CD14-positive monocyte (primary cell): Measurements from ENCODE around the gene FRS2. TPM values are rescaled to one million over a fixed set of nuclear protein-coding genes. Genes with fewer than 3 reads are reported as not detected.

ENCODE experiments used
- DNase-seq, 3 donors: peaks; one replicate each; pipeline ENCODE4 v3.0.0-alpha.2; 2011 to 2022
- H2AFZ ChIP-seq: 2 replicates; pipeline ENCODE4 v1.6.0; 2012; ENCODE audit warnings: mild to moderate bottlenecking, low read depth, low read length, inconsistent platforms; ENCODE audit not compliant: insufficient read depth, poor library complexity, severe bottlenecking
- H3K27ac ChIP-seq, 2 donors: 1 replicate in 1 of 2; 2 replicates in 1 of 2; pipeline ENCODE4 v1.5.1; 2012 to 2013; ENCODE audit warnings: low read length in 2 of 2, control low read depth in 1 of 2, inconsistent platforms in 1 of 2, low read depth in 1 of 2, mild to moderate bottlenecking in 1 of 2
- H3K27me3 ChIP-seq, 2 donors: one replicate each; pipeline versions ENCODE4 v1.6.0 to v1.6.1; 2011 to 2013; ENCODE audit warnings: low read length in 2 of 2; ENCODE audit not compliant: control insufficient read depth in 2 of 2, insufficient read depth in 2 of 2
- H3K36me3 ChIP-seq, 2 donors: replicated peaks in 1 of 2; 1 replicate in 1 of 2; 2 replicates in 1 of 2; pipeline versions ENCODE4 v1.5.1 to v1.6.1; 2012 to 2013; ENCODE audit warnings: low read length in 2 of 2, control low read depth in 1 of 2, inconsistent platforms in 1 of 2, mild to moderate bottlenecking in 1 of 2; ENCODE audit not compliant: insufficient read depth in 2 of 2, control insufficient read depth in 1 of 2
- H3K4me1 ChIP-seq, 2 donors: 1 replicate in 1 of 2; 2 replicates in 1 of 2; pipeline versions ENCODE4 v1.5.1 to v1.6.1; 2012 to 2013; ENCODE audit warnings: low read length in 2 of 2, control low read depth in 1 of 2, inconsistent platforms in 1 of 2, mild to moderate bottlenecking in 1 of 2, moderate library complexity in 1 of 2; ENCODE audit not compliant: insufficient read depth in 2 of 2, control insufficient read depth in 1 of 2
- H3K4me2 ChIP-seq: replicated peaks from 2 replicates; pipeline ENCODE3; 2012; ENCODE audit warnings: low read length, moderate library complexity, mild to moderate bottlenecking; ENCODE audit not compliant: poor library complexity, severe bottlenecking; ENCODE audit errors: extremely low read depth
- H3K4me3 ChIP-seq, 3 experiments: fragments of 200-600 bp in 1 of 3; sonication (generic) in 1 of 3; replicated peaks in 1 of 3; 1 replicate in 2 of 3; 2 replicates in 1 of 3; pipeline ENCODE4 v1.5.1; 2011 to 2013; ENCODE audit warnings: low read length in 3 of 3, mild to moderate bottlenecking in 3 of 3, control low read depth in 2 of 3, low read depth in 2 of 3, inconsistent platforms in 1 of 3, moderate library complexity in 1 of 3
- H3K79me2 ChIP-seq: 2 replicates; pipeline ENCODE4 v1.6.0; 2012; ENCODE audit warnings: mild to moderate bottlenecking, control low read depth, inconsistent platforms, low read length, moderate library complexity; ENCODE audit not compliant: insufficient read depth
- H3K9ac ChIP-seq: 2 replicates; pipeline ENCODE4 v1.6.0; 2017; ENCODE audit warnings: low read length, mild to moderate bottlenecking; ENCODE audit not compliant: insufficient read depth, poor library complexity, severe bottlenecking
- H3K9me3 ChIP-seq, 2 donors: replicated peaks in 1 of 2; 1 replicate in 1 of 2; 2 replicates in 1 of 2; pipeline versions ENCODE4 v1.5.1 to v1.6.1; 2012 to 2013; ENCODE audit warnings: low read length in 2 of 2, control low read depth in 1 of 2; ENCODE audit not compliant: control insufficient read depth in 1 of 2, insufficient read depth in 1 of 2
- H4K20me1 ChIP-seq: 2 replicates; pipeline ENCODE4 v1.6.0; 2012; ENCODE audit warnings: mild to moderate bottlenecking, low read length, control low read depth, moderate library complexity; ENCODE audit not compliant: insufficient read depth
- H3K27ac Mint-ChIP-seq, 7 donors: one replicate each; pipeline ENCODE4 v1.8.0; 2020; ENCODE audit warnings: mild to moderate bottlenecking in 7 of 7, mixed read lengths in 7 of 7, moderate library complexity in 6 of 7, inconsistent platforms in 2 of 7
- H3K27me3 Mint-ChIP-seq, 3 donors: one replicate each; pipeline ENCODE4 v1.8.0; 2021 to 2022; ENCODE audit warnings: low read depth in 3 of 3, mild to moderate bottlenecking in 3 of 3, mixed read lengths in 3 of 3, moderate library complexity in 3 of 3, inconsistent platforms in 1 of 3
- H3K36me3 Mint-ChIP-seq, 2 donors: one replicate each; pipeline ENCODE4 v1.8.0; 2020; ENCODE audit warnings: mixed read lengths in 2 of 2, inconsistent platforms in 1 of 2, mild to moderate bottlenecking in 1 of 2
- H3K4me1 Mint-ChIP-seq: one replicate; pipeline ENCODE4 v1.8.0; 2020; ENCODE audit warnings: mild to moderate bottlenecking, mixed read lengths
- H3K4me3 Mint-ChIP-seq, 2 donors: one replicate each; pipeline ENCODE4 v1.8.0; 2020; ENCODE audit warnings: mild to moderate bottlenecking in 2 of 2, mixed read lengths in 2 of 2, moderate library complexity in 1 of 2
- H3K9me3 Mint-ChIP-seq, 7 donors: one replicate each; pipeline ENCODE4 v1.8.0; 2020 to 2022; ENCODE audit warnings: mixed read lengths in 7 of 7, mild to moderate bottlenecking in 6 of 7, moderate library complexity in 6 of 7, inconsistent platforms in 2 of 7
- CTCF ChIP-seq: fragments of 200-600 bp; IDR thresholded peaks from one replicate; pipeline ENCODE4 v1.8.0; 2022; ENCODE audit warnings: antibody characterized with exemption, mild to moderate bottlenecking
- WGBS: methylation state at CpG from one replicate; pipeline ENCODE4 v1.1.5; 2013; ENCODE audit warnings: missing lambda C conversion rate; ENCODE audit not compliant: insufficient coverage; 5-methylcytosine and 5-hydroxymethylcytosine counted together
- intact Hi-C, 2 donors: fragments of 100-400 bp; cut with micrococcal nuclease; formaldehyde crosslinking; loops; one replicate each; pipeline versions ENCODE4 v1.15.0 to v1.15.1; 2023
- polyA plus RNA-seq, 3 donors: library from polyadenylated mRNA; depleted of rRNA in 1 of 3; unstranded in 2 of 3; stranded (reverse) in 1 of 3; fragments of 300-500 nt in 2 of 3; fragments of >200 nt in 1 of 3; fragmentation: Illumina TruSeq in 2 of 3; gene quantifications; 1 replicate in 2 of 3; 2 replicates in 1 of 3; pipeline ENCODE4 v1.2.3, GENCODE V29; 2012 to 2021

The FRS2 gene
- polyA plus RNA-seq, 3 donors, result 6.8 to 13.6 (median 13.0) TPM

- Mint-ChIP-seq H3K27me3 (peaks cover 0 to 4% (median 2%) of the 10 kb centered on the region in 3 donors), H3K36me3 (no peaks in the 10 kb centered on the region), H3K4me1 (peaks cover 8% of the 10 kb centered on the region), H3K27ac (peak overlapping the region in 1 of 7 donors; percentile 10), H3K4me3 (no peak overlapping the region), H3K9me3 (peaks cover 0 to 9% (median 1%) of the 10 kb centered on the region in 7 donors)
- H2AFZ ChIP-seq, result no peak overlapping the region
- TF ChIP-seq CTCF, result no peak
- no peak overlapping the region for H3K9ac ChIP-seq
- H3K27ac ChIP-seq, result no peak overlapping the region
- no peaks in the 10 kb centered on the region for H4K20me1 ChIP-seq
- no peak overlapping the region for H3K4me2 ChIP-seq
- H3K36me3 ChIP-seq, result no peaks in the 10 kb centered on the region
- H3K9me3 ChIP-seq, result peaks cover 0 to 4% of the 10 kb centered on the region in 2 donors
- no peak overlapping the region for H3K4me3 ChIP-seq
- 60% methylated on average over 1 of the region's 6 CpGs for WGBS
- no peak for DNase-seq
- peaks cover 6% of the 10 kb centered on the region in 2 donors for H3K4me1 ChIP-seq
- intact Hi-C loops, result no loop called here
- H3K79me2 ChIP-seq, result no peaks in the 10 kb centered on the region
- H3K27me3 ChIP-seq, result no peaks in the 10 kb centered on the region
Measured at GRCh38 chr12:69619050-69619449, 148.9 kb downstream of the FRS2 start.

DNA sequence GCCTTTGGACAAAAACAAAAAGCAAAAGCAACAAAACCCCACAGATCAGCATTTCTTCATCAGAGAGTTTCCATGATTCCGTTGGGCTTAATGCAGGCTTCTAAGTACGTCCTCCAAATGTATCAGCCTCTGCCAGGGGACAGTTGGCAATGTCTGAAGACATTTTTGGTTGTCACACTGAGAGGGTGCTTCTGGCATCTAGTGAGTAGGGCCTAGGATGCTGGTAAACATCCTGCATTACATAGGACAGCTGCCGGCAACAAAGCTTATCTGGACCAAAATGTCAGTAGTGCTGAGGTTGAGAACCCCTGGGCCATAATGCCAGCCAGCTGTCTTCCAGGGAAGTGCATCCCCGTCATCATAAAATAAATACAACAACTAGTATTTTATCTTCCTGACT, 149.9 kb downstream of the FRS2 start:
- H3K27me3 Mint-ChIP-seq, result peaks cover 0 to 4% (median 2%) of the 10 kb centered on the region in 3 donors
- no peaks in the 10 kb centered on the region for H4K20me1 ChIP-seq
- no peak overlapping the region for H3K4me3 ChIP-seq
- peaks cover 0 to 2% of the 10 kb centered on the region in 2 donors for H3K9me3 ChIP-seq
- no peak for DNase-seq
- no peaks in the 10 kb centered on the region for H3K79me2 ChIP-seq
- no peak overlapping the region for H2AFZ ChIP-seq
- H3K36me3 Mint-ChIP-seq, result no peaks in the 10 kb centered on the region
- no peak overlapping the region for H3K9ac ChIP-seq
- H3K4me1 ChIP-seq, result peaks cover 6% of the 10 kb centered on the region in 2 donors
- no peak for TF ChIP-seq CTCF
- intact Hi-C loops, result no loop called here
- no peak overlapping the region for H3K4me3 Mint-ChIP-seq
- no peaks in the 10 kb centered on the region for H3K36me3 ChIP-seq
- H3K27me3 ChIP-seq, result no peaks in the 10 kb centered on the region
- no CpG with 5 or more reads among the region's 4 CpGs for WGBS
- H3K4me1 Mint-ChIP-seq, result peaks cover 8% of the 10 kb centered on the region
- H3K9me3 Mint-ChIP-seq, result peaks cover 0 to 7% (median 1%) of the 10 kb centered on the region in 7 donors
- H3K27ac Mint-ChIP-seq, result no peak overlapping the region
- no peak overlapping the region for H3K27ac ChIP-seq
- H3K4me2 ChIP-seq, result no peak overlapping the region
